T-helper 2 cell treated with Interferon-gamma antibody and Interleukin-4, amounts not matched to agents 5 μg/mL and 100 μg/mL, for 36 hours (primary cell): ENCODE data around the gene MYNN.

Experiments
- DNase-seq: peaks from one replicate; pipeline ENCODE4 v3.0.0; 2021; ENCODE audit warnings: low spot score
- H3K27ac Mint-ChIP-seq: one replicate; pipeline ENCODE4 v1.8.0; 2021; ENCODE audit warnings: mild to moderate bottlenecking, mixed read lengths
- H3K27me3 Mint-ChIP-seq: one replicate; pipeline ENCODE4 v1.8.0; 2021; ENCODE audit warnings: low read depth, mixed read lengths
- H3K36me3 Mint-ChIP-seq: one replicate; pipeline ENCODE4 v1.8.0; 2021; ENCODE audit warnings: low read depth, mixed read lengths
- H3K4me1 Mint-ChIP-seq: one replicate; pipeline ENCODE4 v1.8.0; 2021; ENCODE audit warnings: low read depth, mixed read lengths
- H3K4me3 Mint-ChIP-seq: one replicate; pipeline ENCODE4 v1.8.0; 2022; ENCODE audit warnings: mild to moderate bottlenecking, moderate library complexity, mixed read lengths
- H3K9me3 Mint-ChIP-seq: one replicate; pipeline ENCODE4 v1.8.0; 2021; ENCODE audit warnings: mixed read lengths

MYNN gene

DNA sequence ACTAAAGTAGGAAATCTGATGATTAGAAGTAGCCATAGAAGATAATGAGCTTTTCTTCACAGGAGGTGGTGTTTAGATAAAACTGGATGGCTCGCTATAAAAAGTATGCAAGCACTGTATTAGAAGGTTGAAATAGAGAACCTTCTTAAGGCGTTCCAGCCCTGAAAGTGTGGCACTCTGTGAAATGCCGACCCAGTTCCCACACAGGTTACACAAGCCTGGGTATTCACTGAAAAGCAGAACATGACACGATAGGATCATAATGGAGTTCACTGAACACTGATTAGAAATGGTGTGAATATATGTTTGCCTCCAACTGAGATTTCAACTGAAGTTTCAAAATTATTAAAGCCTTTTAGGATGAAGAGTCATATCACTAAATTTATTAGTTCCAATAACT is 54.5 kb downstream of the MYNN start:
- peaks cover 2% of the 10 kb centered on the region for H3K4me1 Mint-ChIP-seq
- H3K36me3 Mint-ChIP-seq, result no peaks in the 10 kb centered on the region
- no peak for DNase-seq
- H3K27ac Mint-ChIP-seq, result no peak overlapping the region
- H3K27me3 Mint-ChIP-seq, result peaks cover 6% of the 10 kb centered on the region
- no peak overlapping the region for H3K4me3 Mint-ChIP-seq
- H3K9me3 Mint-ChIP-seq, result no peaks in the 10 kb centered on the region

DNA sequence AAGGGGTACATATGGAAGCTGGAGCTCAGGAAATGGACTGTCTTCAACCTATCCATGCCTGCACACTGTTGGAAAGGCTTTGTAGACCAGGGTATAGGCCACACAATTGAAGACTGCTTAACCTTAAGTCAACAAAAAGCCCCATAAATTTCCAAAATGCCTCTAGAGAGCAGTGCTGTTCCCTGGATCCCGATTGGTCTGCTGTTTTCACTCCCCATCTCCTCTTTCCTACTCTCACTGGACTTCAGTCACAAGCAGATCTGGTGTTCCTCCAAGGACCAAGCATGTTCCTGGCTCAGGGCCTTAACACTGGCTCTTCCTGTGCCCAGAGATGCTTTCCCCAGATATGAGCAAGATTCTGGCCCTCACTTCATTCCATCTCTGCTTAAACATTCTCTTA is 62.3 kb downstream of the MYNN start:
- H3K4me3 Mint-ChIP-seq, result no peak overlapping the region
- no peaks in the 10 kb centered on the region for H3K36me3 Mint-ChIP-seq
- H3K4me1 Mint-ChIP-seq, result no peaks in the 10 kb centered on the region
- no peak overlapping the region for H3K27ac Mint-ChIP-seq
- no peak for DNase-seq
- no peaks in the 10 kb centered on the region for H3K9me3 Mint-ChIP-seq
- H3K27me3 Mint-ChIP-seq, result peaks cover 9% of the 10 kb centered on the region

DNA sequence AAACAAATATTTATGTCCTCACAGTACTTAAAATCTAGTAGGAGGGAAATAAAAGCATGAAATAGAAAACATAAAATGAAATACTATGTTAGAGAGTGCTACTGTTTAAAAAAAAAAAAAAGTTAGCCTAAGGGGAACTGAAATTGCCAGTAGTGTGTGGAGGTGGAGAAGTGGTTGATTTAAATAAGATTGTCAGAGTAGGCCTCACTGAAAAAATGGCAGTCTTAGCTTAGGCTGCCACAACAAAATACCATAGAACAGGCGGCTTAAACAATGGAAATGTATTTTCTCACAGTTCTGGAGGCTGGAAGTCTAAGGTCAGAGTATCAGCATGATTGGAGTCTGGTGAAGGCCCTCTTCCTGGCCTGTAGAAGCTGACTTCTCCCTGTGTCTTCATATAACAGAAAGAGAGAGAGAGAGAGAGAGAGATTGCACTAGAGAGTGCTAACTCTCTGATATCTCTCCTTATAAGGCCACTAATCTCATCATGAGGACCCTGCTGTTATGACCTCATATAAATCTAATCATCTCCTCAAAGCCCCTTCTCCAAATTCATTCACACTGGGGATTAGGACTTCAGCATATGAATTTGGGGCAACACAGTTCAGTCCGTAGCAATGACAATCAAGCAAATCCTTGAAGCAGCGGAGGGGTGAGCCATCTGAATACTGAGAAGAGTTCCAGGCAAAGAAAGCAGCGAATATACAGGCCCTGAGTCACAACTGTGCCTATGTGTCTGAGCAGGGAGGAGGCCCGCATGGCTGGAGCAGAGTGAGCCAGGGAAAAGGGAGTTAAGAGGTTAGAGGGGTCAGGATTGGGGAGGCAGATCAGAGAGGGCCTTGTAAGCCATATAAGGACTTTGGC is 63.1 kb downstream of the MYNN start:
- Mint-ChIP-seq H3K9me3 (no peaks in the 10 kb centered on the region), H3K4me3 (no peak overlapping the region), H3K4me1 (no peaks in the 10 kb centered on the region), H3K27ac (no peak overlapping the region), H3K36me3 (no peaks in the 10 kb centered on the region), H3K27me3 (peaks cover 15% of the 10 kb centered on the region)
- no peak for DNase-seq

DNA sequence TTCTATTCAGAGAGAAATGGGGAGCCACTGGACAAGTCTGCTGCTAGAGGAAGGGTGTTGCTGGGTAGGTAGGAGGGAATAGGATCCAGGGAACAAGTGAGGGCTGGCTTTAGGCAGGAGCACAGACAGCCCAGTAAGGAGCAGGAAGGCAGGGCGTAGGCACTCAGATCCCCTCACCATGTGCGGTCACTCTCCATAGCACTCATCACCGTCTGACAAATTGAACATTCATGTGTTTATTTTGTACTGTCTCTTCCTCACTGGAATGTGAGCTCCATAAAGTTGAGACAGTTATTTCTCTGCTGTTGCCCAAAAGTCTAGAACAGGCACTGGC is 63.7 kb downstream of the MYNN start:
- no peak for DNase-seq
- Mint-ChIP-seq H3K36me3 (no peaks in the 10 kb centered on the region), H3K27me3 (peaks cover 16% of the 10 kb centered on the region), H3K27ac (no peak overlapping the region), H3K4me1 (no peaks in the 10 kb centered on the region), H3K9me3 (no peaks in the 10 kb centered on the region), H3K4me3 (no peak overlapping the region)

DNA sequence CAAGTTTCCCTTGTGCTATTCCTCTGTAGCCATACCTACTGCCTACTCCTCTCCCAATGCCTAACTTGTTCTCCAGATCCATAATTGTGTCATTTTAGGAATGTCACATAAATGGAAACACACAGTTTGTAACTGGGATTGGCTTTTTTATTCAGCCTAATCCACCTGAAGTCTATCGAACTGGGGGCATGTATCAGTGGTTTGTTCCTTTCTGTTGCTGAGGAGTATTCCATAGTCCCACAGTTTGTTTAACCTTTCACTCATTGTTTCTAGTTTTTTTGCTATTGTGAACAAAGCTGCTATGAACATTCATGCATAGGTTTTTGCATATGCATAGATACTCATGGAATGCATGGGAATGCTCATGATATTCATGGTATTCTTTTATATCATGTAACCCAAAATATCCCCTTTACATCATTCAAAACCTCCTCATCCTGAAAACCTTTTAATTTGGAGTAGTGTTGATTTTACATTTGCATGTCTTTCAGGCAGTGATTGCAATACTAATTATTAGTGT is 65.4 kb downstream of the MYNN start:
- Mint-ChIP-seq H3K27me3 (peaks cover 15% of the 10 kb centered on the region), H3K4me3 (no peak overlapping the region), H3K9me3 (no peaks in the 10 kb centered on the region), H3K4me1 (no peaks in the 10 kb centered on the region), H3K36me3 (no peaks in the 10 kb centered on the region), H3K27ac (no peak overlapping the region)
- DNase-seq, result no peak
